Superior temporal gyrus (tissue), 1 donor: ENCODE results near the gene KIAA1191.

Source experiments
- DNase-seq: peaks from one replicate; pipeline ENCODE4 v3.0.0-alpha.2; 2016; ENCODE audit errors: extremely low spot score

The KIAA1191 gene

DNA sequence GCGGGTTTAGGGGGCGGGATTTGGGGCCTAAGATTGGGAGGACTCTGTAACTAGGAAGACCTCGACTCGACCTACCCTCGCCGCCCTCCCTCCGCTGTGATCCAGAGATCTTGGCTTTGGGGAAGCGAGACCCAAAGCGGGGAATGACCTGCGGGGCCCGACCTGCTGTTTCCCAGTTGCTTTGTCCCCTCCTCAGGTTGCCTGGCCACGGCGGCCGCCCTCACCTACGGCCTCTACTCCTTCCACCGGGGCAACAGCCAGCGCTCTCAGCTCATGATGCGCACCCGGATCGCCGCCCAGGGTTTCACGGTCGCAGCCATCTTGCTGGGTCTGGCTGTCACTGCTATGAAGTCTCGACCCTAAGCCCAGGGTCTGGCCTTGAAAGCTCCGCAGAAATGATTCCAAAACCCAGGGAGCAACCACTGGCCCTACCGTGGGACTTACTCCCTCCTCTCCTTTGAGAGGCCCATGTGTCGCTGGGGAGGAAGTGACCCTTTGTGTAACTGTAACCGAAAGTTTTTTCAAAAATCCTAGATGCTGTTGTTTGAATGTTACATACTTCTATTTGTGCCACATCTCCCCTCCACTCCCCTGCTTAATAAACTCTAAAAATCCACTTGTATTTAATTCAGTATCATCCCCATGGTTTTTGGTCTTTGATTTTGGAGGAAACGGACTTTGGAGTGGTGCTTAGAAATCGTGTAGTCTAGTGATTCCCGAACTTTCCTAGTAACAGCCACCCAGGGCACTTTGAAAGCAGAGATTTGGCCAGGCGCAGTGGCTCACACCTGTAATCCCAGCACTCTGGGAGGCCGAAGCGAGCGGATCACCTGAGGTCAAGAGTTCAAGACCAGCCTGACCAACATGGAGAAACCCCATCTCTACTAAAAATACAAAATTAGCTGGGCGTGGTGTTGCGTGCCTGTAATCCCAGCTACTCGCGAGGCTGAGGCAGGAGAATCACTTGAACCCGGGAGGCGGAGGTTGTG, 27.9 kb upstream of the KIAA1191 start:
- DNase-seq, result peak; percentile 38

DNA sequence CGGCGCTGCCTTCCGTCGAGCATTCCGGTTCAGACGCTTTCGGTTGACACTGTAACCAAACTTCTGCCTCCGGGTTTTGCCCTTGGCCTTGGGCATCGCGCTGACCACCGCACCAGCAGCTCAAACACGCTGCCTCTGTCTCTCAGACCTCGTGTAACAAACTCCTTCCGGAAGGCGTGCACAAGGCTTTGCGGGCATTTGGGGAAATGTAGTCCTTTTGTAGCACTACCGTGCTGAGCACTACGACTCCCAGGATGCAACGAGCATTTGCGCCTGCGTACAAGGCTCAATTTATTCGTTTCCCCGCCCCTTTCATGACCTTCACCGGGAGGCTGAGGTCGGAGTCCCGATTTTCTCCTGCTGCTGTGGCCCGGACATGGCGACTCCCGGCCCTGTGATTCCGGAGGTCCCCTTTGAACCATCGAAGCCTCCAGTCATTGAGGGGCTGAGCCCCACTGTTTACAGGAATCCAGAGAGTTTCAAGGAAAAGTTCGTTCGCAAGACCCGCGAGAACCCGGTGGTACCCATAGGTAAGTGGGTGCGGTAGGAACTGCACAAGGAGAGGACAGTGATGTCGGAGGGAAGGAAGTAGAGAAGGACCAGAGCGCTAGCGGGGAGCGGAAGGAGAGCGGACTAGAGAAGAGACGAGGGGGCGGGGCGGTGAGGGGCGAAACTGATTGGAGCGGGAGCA, 27.0 kb upstream of the KIAA1191 start, which contains the start of the genes HIGD2A and NOP16:
Gene HIGD2A (plus strand): TSS at position 308 of the 691 bp plus-strand sequence. CDS start 69 bp downstream, at position 377.
Gene NOP16 (minus strand): TSS at position 155 of the 691 bp plus-strand sequence. CDS start 59 bp downstream, at position 96.
- peak; percentile 100 for DNase-seq

- DNase-seq, result no peak
Measured at GRCh38 chr5:176388003-176388443, 26.5 kb upstream of the KIAA1191 start.

DNA sequence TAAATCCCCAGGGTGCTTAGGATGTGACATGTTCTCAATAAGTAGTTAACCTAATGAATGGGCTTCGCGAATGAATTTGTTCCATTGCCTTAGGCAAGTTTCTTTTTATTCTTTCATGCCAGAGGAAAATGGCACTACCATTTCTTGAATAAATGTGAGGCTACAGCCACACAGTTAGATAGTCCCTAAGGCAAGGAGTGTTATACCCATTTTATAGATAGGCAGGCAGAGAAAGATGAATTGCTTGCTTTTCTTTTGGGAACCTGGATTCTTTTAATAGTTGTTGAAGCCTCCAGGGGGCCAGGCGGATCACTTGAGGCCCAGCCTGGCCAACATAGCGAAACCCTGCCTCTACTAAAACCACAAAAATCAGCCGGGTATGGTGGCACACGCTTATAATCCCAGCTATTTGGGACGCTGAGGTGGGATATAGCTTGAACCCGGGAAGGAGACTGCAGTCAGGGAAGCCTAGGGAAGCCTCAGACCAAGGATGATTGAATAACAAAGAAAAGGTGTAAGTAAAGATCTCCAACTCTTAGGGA, 25.9 kb upstream of the KIAA1191 start:
- no peak for DNase-seq

DNA sequence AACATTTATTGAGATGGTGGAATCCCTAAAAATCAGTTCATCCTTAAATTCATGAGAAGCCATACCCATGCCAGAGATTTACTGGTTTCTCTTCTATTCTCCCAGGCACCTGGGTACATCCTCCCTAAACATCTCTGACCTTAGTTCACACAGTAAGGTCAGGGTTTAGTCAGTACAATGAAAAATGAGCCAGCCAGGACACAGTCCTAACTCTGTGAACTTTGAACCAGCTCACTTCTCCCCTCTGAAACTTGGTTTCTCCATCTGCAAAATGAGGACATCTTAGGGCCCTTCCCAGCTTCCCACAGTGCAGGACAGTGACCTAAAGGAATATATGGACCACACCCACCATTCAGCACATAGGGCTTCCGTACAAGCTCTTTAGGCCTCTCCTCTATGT, 24.9 kb upstream of the KIAA1191 start:
- DNase-seq, result no peak

DNA sequence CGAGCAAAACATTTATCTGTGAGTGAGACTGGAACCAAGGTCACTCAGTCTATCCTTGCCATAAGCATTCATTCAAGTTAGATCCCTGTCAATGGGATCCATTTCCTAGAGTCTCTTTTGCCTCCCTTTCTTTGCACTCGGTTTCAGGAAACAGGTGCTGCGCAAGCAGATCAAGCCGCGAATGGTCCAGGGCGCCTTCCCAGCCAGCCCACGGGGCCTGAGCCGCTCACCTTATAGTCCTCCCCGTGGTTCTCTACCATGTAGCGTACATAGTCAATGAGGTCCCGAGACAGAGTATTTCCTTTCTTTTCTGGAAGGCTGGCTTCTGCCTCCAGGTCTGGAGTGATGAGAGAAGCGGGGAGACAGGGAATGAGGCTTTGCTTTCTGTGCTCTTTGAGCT, 23.4 kb upstream of the KIAA1191 start:
- DNase-seq, result no peak

DNA sequence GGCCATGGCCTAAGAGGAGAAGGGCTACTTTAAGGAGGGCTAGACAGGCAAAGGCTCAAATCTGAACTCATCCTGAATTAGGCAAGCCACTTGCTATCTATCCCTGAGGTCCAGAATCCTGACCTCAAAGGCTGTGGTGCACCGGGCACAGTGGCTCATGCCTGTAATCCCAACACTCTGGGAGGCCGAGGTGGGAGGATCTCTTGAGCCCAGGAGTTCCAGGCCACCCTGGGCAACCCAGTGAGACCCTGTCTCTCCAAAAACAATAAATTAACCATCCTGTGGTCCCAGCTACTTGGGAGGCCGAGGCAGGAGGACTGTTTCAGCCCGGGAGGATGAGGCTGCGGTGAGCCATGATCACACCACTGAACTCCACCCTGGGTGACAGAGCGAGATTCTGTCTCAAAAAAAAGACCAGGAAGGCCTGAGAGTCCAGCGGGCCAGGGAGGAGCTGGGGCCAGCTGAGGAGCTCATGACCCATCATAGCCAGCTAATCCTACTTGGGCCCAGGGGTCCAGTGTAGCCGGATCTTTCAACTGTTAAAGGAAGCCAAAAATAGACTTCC, 22.9 kb upstream of the KIAA1191 start:
- no peak for DNase-seq

- DNase-seq, result no peak
Measured at GRCh38 chr5:176383961-176384360, 22.4 kb upstream of the KIAA1191 start.

DNA sequence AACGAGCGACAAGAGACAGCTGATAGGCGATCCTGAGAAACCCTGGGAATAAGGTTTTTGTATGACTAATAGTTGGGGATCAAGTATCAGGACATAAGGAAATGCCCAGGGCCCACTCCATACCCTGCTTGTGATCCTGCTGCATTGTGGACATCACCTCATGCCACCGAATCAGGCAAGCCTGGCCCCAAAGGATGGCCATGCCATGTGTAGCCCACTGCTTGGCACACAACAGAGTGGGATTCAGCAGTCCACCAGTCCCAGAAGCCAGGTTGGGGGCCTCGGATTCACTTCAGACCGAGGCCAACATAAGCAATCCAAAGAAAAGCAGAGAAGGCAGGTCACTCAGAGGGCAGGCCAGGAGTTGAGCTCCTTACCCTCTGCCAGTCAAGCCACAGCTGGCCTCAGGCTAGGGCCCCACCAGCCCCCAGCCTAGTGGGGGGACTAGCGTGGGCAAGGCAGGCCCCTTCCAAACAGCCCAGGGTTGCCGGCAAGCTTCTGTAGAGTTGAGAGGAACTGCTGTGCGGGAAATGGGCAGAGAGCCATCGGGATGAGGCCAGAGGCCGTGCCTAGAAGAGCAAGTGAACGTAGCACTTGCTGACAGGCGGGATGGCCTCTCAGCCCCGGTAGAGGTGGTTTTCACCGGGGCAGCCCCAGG, 21.8 kb upstream of the KIAA1191 start:
- DNase-seq, result no peak

- DNase-seq, result no peak
Measured at GRCh38 chr5:176382721-176383120, 21.2 kb upstream of the KIAA1191 start.

DNA sequence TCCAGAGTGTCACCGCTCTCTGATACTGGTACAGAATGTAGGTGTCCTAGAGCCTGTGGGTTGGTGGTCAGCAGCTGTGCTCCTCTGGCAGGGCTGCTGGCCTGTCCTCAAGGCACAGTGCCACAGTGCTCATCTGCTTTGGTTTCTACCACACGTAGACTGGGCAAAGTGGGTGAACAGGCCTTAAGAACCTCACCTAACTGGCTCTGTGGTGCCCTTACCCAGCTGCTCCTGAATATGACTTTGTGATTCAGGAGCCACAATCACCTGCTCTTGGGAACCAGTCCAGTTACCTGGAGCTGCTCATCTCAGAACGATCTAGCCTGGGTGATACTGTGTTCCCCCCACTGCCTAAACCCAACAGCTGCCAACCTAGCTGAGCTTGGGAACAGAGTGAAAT, 20.4 kb upstream of the KIAA1191 start:
- no peak for DNase-seq

- no peak for DNase-seq
Measured at GRCh38 chr5:176381423-176381822, 19.9 kb upstream of the KIAA1191 start.

GRCh38 chr5:176379881-176380280, 18.3 kb upstream of the KIAA1191 start:
- no peak for DNase-seq

GRCh38 chr5:176373100-176373818, 11.7 kb upstream of the KIAA1191 start:
- no peak for DNase-seq

DNA sequence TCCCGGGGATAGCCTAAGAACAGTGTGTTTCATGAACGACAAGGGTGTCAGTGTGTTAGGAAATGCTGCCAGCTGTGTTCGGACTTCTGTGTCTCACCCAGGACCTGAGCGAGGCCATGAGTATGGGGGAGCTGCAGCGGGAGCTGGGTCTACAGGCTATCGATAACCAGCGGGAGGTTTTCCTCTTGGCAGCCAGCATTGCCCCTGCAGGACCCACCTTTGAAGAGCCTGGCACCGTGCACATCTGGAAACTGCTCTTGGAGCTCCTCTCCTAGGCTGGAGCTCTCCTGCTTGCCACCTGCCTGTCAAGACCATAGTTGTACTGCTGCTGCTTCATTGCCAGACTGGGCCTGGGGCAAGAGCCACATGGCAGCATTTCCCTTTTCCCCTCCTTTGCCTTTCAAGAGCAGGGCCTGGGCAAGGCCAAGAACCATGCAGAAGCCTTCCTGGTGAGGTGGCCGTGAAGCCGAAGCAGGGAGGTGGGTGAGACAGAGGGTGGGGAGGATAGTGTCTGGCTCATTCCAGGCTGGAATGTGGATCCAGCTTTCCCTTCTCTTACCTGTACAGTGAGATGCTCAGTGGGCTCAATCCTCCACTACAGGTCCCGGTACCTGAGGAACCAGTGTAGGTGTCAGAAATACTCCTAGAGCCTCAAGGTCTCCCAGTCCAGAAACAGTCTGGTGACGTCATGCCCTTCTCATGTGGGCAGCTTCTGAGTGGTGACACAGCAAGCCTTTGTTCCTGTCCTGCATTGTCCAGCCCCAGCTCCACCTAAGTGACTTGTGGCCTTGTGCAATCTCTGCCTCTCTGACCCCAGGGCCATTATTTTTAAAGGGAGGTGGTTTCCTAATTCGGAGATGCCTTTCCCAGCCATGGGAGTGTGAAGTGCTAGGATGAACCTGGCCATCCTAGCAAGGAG, 10.3 kb upstream of the KIAA1191 start:
- peak; percentile 44 for DNase-seq

- DNase-seq, result no peak
Measured at GRCh38 chr5:176369934-176370711, 8.6 kb upstream of the KIAA1191 start.

DNA sequence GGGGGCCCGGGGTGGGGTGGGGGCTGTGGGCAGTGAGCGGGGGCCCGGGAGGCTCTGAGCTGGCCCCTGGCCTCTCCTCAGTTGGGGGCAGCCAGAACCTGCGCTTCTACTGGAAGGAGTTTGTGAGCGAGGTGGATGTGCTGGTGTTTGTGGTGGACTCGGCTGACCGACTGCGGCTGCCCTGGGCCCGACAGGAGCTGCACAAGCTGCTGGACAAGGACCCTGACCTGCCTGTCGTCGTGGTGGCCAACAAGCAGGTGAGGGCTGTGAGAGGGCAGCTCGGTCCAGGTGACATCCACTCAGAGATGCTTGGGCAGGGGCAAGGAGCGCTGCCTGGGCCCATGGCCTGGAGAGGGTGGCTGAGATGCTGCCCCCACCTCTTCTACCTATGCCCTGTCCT, 7.2 kb upstream of the KIAA1191 start:
- DNase-seq, result no peak

DNA sequence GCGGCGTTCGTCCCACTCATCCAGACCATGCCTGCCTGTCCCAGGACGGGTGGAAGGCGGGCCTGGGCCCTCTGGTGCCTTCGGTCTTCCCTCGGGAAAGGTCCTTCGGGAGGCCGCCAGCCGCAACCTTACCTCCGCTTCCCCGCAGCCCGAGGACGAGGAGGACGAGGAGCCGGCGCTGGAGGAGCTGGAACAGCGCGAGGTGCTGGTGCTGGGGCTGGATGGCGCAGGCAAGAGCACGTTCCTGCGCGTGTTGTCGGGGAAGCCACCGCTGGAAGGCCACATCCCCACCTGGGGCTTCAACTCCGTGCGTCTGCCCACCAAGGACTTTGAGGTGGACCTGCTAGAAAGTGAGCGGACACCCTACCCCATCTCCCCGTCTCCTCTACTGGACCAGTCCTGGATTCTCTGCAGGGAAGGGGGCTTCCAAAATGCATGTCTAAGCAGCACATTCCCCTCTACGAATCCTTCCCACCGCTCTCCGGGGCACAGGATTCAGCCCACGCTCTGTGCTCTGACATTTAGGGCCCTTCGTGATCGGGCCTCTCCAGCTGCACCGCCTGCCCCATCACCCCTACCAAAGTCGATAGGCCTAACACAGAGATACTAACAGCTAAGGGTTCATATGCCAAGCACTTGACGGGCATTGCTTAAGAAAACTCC, 4.8 kb upstream of the KIAA1191 start:
- DNase-seq, result no peak
